ENCODE measurements around the gene DTNA. TPM values are rescaled to one million over a fixed set of nuclear protein-coding genes. Genes with fewer than 3 reads are reported as not detected.
A peak's percentile ranks its signal among the peaks of the same experiment; 100 is the strongest.
"Not testable (repeated sequence)": the region's sequence is repeated elsewhere in the genome, so short reads cannot be mapped to it uniquely, and the experiment has no call there.

Gene DTNA
- 1 to 10 TPM in 1 of 2 donors, not detected in 1; 1.4 TPM for total RNA-seq

GRCh38 chr18:34709750-34710441 is at the start of gene DTNA:
Gene DTNA (plus strand): TSS chr18:34710298. CDS start chr18:34755977, 45,679 bp downstream.
- DNase-seq (ENCODE audit: low spot score in 2 of 2): no peak
- Mint-ChIP-seq H3K36me3 (no peaks in the 10 kb centered on the region), H3K27ac (no peak within 1 kb of the TSS), H3K9me3 (no peaks in the 10 kb centered on the region)
- ATAC-seq: peak in 1 of 2 donors; percentile 46

GRCh38 chr18:34660572-34660971 is 49.5 kb upstream of the DTNA start:
- H3K27ac Mint-ChIP-seq: no peak overlapping the region
- no peak for ATAC-seq
- H3K36me3 Mint-ChIP-seq: no peaks in the 10 kb centered on the region
- H3K9me3 Mint-ChIP-seq: no peaks in the 10 kb centered on the region
- DNase-seq (ENCODE audit: low spot score in 2 of 2): no peak

GRCh38 chr18:34661464-34662087 is 48.5 kb upstream of the DTNA start:
- ATAC-seq (peak; percentile 34 to 41), DNase-seq (ENCODE audit: low spot score in 2 of 2) (peak in 1 of 2 donors; percentile 5)
- Mint-ChIP-seq H3K9me3 (no peaks in the 10 kb centered on the region), H3K27ac (no peak overlapping the region), H3K36me3 (no peaks in the 10 kb centered on the region)

GRCh38 chr18:34676816-34677574 is 33.1 kb upstream of the DTNA start:
- Mint-ChIP-seq H3K9me3 (no peaks in the 10 kb centered on the region), H3K36me3 (no peaks in the 10 kb centered on the region), H3K27ac (no peak overlapping the region)
- no peak for DNase-seq (ENCODE audit: low spot score in 2 of 2)
- no peak for ATAC-seq

GRCh38 chr18:34689750-34690149 is 20.3 kb upstream of the DTNA start:
- not testable (repeated sequence) for DNase-seq (ENCODE audit: low spot score in 2 of 2); H3K9me3 Mint-ChIP-seq; H3K36me3 Mint-ChIP-seq; H3K27ac Mint-ChIP-seq; ATAC-seq

- H3K27ac Mint-ChIP-seq: no peak overlapping the region
- ATAC-seq (no peak), DNase-seq (ENCODE audit: low spot score in 2 of 2) (no peak)
- H3K9me3 Mint-ChIP-seq: peaks cover 5 to 6% of the 10 kb centered on the region in 2 donors
- no peaks in the 10 kb centered on the region for H3K36me3 Mint-ChIP-seq
These were observed 18.5 kb upstream of the DTNA start for GRCh38 chr18:34691614-34692013.

GRCh38 chr18:34694591-34695165 is 15.4 kb upstream of the DTNA start:
- Mint-ChIP-seq H3K9me3 (no peaks in the 10 kb centered on the region), H3K27ac (no peak overlapping the region), H3K36me3 (no peaks in the 10 kb centered on the region)
- DNase-seq (ENCODE audit: low spot score in 2 of 2) (no peak), ATAC-seq (no peak)

GRCh38 chr18:34695310-34695709 is 14.8 kb upstream of the DTNA start:
- H3K36me3 Mint-ChIP-seq: no peaks in the 10 kb centered on the region
- DNase-seq (ENCODE audit: low spot score in 2 of 2) (no peak), ATAC-seq (no peak)
- no peak overlapping the region for H3K27ac Mint-ChIP-seq
- H3K9me3 Mint-ChIP-seq: no peaks in the 10 kb centered on the region

- H3K27ac Mint-ChIP-seq: no peak overlapping the region
- H3K36me3 Mint-ChIP-seq: no peaks in the 10 kb centered on the region
- no peaks in the 10 kb centered on the region for H3K9me3 Mint-ChIP-seq
- ATAC-seq: no peak
- DNase-seq (ENCODE audit: low spot score in 2 of 2): no peak
These were observed 13.4 kb upstream of the DTNA start for GRCh38 chr18:34696671-34697070.

- DNase-seq (ENCODE audit: low spot score in 2 of 2): no peak
- Mint-ChIP-seq H3K9me3 (no peaks in the 10 kb centered on the region), H3K36me3 (no peaks in the 10 kb centered on the region), H3K27ac (no peak overlapping the region)
- no peak for ATAC-seq
These were observed 12.9 kb upstream of the DTNA start for GRCh38 chr18:34697233-34697632.

- no peak overlapping the region for H3K27ac Mint-ChIP-seq
- H3K9me3 Mint-ChIP-seq: no peaks in the 10 kb centered on the region
- peak; percentile 16 to 98 for ATAC-seq
- no peaks in the 10 kb centered on the region for H3K36me3 Mint-ChIP-seq
- peak in 1 of 2 donors; percentile 6 for DNase-seq (ENCODE audit: low spot score in 2 of 2)
These were observed 12.2 kb upstream of the DTNA start for GRCh38 chr18:34697891-34698290.

GRCh38 chr18:34701911-34702310 is 8.2 kb upstream of the DTNA start:
- Mint-ChIP-seq H3K36me3 (no peaks in the 10 kb centered on the region), H3K9me3 (no peaks in the 10 kb centered on the region), H3K27ac (no peak overlapping the region)
- no peak for ATAC-seq
- no peak for DNase-seq (ENCODE audit: low spot score in 2 of 2)

GRCh38 chr18:34702814-34703213 is 7.3 kb upstream of the DTNA start:
- ATAC-seq (no peak), DNase-seq (ENCODE audit: low spot score in 2 of 2) (no peak)
- Mint-ChIP-seq H3K36me3 (no peaks in the 10 kb centered on the region), H3K27ac (no peak overlapping the region), H3K9me3 (no peaks in the 10 kb centered on the region)

GRCh38 chr18:34704074-34704473 is 6.0 kb upstream of the DTNA start:
- H3K9me3 Mint-ChIP-seq: no peaks in the 10 kb centered on the region
- no peaks in the 10 kb centered on the region for H3K36me3 Mint-ChIP-seq
- DNase-seq (ENCODE audit: low spot score in 2 of 2) (no peak), ATAC-seq (no peak)
- H3K27ac Mint-ChIP-seq: no peak overlapping the region

- H3K36me3 Mint-ChIP-seq: no peaks in the 10 kb centered on the region
- H3K9me3 Mint-ChIP-seq: no peaks in the 10 kb centered on the region
- no peak for ATAC-seq
- DNase-seq (ENCODE audit: low spot score in 2 of 2): no peak
- no peak overlapping the region for H3K27ac Mint-ChIP-seq
These were observed 5.3 kb upstream of the DTNA start for GRCh38 chr18:34704823-34705222.

- DNase-seq (ENCODE audit: low spot score in 2 of 2): no peak
- H3K9me3 Mint-ChIP-seq: no peaks in the 10 kb centered on the region
- H3K36me3 Mint-ChIP-seq: no peaks in the 10 kb centered on the region
- ATAC-seq: no peak
- no peak overlapping the region for H3K27ac Mint-ChIP-seq
These were observed 2.4 kb upstream of the DTNA start for GRCh38 chr18:34707670-34708069.

GRCh38 chr18:34709104-34709503 is 994 bp upstream of the DTNA start:
- no peaks in the 10 kb centered on the region for H3K36me3 Mint-ChIP-seq
- DNase-seq (ENCODE audit: low spot score in 2 of 2) (no peak), ATAC-seq (no peak)
- H3K27ac Mint-ChIP-seq: no peak overlapping the region
- no peaks in the 10 kb centered on the region for H3K9me3 Mint-ChIP-seq
